DMS79 treated with DMSO at 0.1 percent for 48 hours (cell line): ENCODE data around the gene SEMA3D.

Experiments
- DNase-seq: peaks from one replicate; lab custom pipeline; 2025; lab: John Stamatoyannopoulos, UW

The SEMA3D gene

DNA sequence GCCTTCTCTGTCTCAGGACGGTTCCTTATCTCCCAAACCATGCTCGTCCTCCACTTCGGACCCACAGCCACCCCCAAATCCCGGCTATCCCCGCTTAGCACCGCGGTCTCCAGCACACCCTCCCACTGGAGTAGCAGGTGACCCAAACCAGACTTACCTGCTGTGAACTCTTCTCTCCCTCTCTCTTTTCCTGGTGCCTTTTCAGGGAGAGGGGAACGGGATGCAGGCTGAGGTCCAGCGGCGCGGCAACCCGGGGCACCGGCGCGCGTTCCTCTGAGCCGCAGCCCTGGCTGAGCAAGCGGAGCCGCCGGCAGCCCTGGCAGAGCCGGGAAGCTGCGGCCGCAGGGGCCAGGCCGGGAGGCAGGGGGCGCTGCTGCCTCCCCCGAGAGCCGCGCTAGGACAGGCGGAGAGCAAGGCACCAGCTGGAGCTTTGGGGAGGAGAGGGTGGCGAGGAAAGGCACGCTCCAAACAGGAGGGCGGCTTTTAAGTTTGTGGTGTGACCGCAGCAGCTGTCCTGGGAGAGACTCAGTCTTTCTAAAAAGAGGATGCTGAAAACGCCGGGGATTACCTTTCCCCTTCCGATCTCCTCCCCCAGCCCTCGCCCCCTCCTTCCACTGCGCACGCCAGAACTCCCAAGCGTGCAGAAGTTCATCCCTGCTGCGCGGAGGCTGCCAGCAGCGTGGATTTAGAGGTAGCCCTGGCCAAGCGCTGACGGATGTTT is at the start of gene SEMA3D:
TSS of gene SEMA3D (minus strand) at position 536 of the 721 bp plus-strand sequence. CDS start 65,165 bp downstream, outside the sequence.
- DNase-seq, result peak; percentile 69

DNA sequence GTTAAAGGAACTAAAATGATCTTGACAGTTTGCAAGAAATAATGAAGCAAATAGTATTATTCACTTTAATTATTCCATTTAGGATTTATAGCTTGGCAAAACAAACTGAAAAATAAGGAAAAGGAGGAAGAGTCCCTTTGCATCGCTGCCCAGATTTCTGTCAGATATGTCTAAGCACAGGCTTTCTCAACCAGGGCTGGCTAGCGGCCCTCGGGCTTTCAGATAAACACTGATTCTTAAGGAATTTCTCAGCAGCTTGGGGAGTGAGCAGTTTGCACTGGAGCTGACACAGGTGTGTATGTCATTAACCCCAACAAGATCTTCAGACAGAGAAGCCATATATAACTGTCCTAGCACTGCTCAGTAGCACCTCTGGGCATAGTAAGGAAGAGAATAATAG is 47.9 kb upstream of the SEMA3D start:
- no peak for DNase-seq

DNA sequence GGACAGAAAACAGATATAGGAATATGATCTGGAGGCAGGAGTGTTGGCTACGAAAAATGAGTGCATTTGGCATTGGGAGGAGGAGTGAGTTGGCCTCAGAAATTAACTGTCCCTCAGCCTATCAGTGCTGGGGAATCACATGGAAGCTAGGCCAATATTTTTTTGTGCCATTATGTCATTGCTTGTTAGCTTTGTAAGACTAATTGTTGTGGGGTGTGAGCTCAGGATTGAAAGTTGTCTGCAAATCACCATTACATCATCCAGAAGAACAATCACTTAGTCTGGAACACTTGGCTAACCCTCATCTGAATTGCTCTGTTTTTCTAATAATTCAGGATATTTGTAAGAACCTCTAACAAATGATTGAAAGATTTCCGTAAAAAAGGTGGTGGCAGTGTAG is 45.2 kb upstream of the SEMA3D start:
- DNase-seq, result no peak

DNA sequence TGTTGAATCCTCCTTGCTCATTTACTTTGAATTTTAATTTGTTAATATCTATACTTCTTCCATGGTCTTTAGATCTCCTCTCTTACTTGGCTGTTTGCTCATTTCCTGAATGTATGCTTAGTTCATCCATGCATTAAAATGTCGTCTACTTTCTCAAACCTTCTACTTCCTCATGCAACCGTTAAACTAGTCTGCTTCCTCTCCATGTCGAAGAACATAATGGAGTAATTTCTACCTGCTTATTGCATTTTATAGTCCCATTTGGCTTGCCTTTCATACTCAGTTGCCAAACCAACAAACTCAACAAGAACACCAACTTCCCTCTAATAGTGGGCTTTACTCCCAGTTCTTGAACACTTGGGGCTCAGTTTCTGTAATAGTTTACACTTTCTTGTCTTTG is 43.8 kb upstream of the SEMA3D start:
- no peak for DNase-seq

DNA sequence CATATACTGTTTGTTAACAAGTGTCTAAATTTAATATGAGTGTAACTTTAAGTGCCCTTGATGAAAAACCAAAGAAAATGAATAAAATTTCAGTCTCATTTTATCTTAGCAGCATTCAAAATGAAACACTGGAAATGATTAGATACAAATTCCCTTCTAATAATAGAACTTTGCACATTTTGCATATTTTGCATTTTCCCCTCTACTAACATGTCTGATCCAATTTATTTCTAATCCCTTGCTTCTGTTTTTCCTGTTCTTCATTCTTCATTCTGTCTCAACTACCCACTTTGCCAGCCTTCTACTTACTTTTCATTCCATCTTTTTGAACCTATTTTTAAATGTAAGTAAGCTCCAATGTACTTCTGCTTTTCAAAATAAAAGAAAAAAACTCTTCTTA is 42.7 kb upstream of the SEMA3D start:
- no peak for DNase-seq

DNA sequence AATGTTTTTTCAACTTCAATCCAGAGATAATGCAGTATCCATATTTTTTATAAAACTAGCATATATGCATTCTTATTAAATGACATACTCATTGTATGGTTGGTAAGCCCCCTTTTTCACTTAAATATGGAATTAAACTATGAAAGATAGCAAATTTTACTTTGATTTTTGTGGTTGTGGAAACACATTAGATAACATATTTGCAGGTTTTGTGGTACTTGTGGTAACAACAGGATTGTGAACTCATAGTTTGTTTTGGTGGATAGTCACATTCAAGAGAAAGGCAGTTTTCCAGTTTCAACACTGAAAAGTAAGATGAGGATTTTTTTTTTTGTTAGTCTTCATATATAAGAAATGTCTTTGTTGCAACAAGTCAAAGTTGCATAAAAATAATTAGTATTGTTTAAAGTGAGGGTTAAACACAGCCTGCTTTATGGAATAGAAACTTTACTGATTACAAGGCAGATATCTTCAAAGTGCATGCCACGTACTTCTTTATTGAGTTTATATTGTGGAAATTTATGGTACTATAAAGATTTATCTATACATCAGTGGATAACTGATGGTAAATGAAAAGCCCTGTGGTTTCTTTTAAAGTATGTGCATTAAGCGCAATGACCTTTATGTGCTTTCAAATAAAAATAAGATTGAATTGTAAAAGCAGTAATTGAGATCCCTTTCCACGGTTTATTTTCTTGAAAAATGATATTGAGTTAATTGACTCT is 39.7 kb upstream of the SEMA3D start:
- no peak for DNase-seq

DNA sequence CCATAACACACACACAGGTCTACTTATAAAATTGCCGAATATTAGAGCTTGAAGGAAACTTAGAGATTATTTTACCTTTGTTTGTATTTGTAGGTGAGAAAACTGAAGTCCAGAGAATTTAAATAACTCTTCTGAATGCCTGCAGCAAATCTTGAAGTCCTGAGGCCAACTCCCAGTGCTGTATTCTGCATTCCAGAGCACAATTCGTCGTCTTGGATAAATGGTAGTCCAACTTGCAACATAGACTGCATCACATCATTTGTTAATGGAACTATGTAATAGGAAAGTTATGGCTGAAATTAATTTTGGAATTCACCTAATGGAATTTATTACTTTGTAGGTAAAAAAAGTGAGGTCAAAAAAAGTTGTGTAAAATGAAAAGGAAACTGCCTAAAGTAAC is 37.3 kb upstream of the SEMA3D start:
- DNase-seq, result no peak

DNA sequence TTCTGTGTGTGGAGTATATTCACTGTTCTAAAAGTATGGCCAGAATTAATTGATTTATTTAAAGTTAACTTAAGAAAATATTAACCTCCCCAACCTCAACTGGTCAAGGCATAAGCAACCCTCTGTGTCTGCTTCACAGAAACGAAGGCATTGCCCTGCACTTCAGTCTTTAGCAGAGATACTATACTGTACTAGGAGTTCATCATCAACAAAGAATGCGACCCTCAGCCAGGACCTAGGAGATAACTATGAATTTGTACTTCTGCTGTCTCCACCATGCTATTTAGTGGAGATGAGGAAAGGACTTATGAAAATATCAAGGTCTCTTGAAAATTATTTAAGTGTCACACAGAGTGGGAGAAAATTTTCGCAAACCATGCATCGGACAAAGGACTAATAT is 35.7 kb upstream of the SEMA3D start:
- no peak for DNase-seq

DNA sequence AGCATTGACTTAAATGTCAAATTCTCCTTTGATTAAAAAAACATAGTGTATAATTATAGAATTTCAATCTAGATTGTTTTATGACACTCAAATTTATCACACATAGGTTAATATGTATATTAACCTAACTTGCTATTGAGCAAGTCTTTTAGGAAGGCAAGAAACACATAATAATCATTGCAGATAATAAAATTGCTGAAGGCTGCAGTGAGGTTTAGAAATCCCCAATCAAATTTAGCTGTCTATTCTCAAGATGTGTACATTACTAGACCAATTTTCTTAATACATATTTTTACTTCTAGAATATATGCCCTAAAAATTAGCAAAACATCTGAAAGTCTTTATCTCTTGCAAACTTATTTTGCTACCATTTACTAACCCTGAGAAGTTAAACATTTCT is 34.9 kb upstream of the SEMA3D start:
- no peak for DNase-seq

DNA sequence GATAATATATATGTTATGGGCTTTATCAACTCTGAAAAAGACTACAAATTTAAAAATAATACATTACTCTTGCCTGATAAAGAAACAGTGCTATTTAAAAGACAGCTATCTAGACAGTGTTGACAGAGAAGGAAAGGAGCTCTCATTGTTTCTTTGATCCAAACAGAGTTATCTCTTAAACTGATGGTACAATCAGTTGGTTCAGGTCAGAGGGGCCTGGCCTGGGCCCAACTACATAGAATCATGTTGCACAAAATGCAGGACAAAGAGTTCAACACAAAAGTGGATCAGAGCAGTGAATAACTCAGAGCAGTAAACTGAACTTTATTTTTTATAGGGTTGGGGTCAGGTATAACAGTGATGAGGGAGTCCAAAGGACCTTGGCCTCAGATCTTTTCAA is 33.8 kb upstream of the SEMA3D start:
- no peak for DNase-seq

DNA sequence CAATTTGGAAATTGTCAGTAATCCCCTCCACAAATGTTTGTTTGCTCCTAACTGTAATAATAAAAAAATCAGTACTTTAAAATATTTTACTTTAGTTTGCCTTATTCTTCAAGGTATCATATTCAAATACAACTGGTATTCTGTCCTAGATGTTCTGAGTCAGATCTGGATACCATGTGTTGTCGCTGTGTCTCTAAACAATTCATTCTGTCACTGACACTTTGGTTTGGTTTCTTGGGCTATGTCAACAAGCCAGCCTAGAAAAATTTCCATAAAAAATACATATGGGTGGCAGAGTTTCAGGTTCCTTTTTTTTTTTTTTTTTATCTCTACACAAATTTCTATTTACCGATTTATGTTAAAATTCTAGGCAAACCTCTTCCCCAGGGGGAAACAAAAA is 33.2 kb upstream of the SEMA3D start:
- DNase-seq, result no peak

DNA sequence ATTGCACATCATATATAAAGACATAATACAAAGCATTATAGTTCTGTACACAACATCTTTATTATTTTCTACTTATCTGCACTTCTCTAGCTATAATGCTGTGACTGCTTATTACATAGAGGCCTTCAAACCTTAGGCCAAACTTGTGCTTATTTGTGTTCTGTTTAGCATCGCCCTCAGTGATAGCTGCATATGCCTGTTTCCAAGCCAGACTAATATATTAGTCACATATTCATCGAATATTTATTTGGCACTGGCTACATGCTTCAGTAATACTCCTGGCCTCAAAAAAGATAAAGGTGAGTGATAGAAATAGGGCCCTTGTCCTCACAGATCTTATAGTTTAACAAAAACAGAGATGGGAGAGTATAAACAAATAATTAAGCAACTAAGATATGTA is 30.2 kb upstream of the SEMA3D start:
- DNase-seq, result no peak

DNA sequence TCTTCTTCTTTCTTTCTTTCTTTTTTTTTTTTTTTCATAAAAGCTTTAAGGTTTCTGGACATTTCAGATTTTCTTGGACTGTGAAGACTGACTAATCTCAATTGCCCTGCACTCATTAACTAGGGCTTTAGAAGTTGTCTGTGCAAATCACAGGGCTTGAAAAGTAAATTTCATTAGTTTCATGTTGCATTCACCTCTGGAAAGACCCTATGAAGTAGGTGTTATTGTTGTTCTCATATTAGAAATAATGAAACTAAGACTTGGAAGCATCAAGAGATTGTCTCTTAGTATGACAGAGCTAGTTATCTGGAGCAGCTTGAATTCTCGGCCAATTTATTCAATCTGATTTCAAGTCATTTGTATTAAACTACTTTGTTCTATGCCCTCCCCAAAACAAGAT is 28.2 kb upstream of the SEMA3D start:
- DNase-seq, result no peak

DNA sequence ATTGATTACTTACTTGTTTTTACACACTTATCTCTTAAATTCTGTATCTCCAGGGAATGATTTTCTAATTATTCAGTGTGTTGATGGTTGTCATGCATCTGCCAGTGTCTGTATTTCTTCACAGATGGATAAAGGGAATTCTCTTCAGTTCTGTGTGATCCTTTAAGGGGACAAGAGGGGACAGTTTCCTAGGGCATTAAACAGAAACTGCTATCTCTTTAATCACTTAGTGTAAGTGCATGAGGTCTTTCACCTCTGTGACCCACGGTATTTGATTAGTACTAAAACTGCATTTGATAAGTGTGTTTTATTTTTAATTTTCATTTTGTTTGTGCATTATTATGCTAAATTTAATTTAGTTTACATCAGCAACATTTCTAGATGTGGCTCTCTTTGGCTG is 26.6 kb upstream of the SEMA3D start:
- no peak for DNase-seq

DNA sequence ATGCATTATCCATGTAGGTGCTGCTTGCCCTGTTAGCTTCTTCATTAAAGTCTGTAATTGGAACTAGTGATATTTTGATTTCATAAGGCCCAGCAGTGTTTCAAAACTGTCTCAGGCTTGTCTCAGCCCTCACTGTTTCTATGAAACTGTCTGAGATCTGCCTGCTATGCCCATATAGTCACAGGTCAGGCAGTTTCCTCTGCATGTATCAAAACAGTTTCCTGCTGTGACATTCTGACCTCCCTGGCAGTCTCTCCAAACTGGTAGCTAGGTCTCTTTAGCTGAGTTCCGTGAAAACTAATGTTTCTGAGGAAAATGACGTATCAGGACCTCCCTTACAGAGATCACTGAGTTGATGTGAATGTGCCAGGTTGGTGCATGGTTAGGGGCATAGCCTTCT is 18.9 kb upstream of the SEMA3D start:
- no peak for DNase-seq

DNA sequence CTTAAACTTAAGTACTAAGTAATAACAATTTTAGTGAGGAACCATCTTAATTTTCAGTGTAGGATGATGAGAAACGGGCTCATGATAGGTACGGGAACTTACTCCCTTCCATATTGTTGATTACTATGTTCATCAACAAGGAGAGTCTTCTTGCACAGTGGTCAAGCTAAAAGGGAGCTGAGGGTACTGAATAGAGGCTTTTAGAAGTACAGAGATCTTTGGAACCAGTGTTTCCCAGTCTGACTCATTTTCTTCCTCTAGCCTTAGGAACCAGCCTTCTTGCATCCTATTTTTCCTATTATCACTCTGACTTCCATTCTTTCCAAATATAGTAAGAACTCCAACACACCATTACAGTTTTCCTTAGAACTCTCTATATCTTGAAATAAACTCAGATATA is 17.6 kb upstream of the SEMA3D start:
- no peak for DNase-seq

DNA sequence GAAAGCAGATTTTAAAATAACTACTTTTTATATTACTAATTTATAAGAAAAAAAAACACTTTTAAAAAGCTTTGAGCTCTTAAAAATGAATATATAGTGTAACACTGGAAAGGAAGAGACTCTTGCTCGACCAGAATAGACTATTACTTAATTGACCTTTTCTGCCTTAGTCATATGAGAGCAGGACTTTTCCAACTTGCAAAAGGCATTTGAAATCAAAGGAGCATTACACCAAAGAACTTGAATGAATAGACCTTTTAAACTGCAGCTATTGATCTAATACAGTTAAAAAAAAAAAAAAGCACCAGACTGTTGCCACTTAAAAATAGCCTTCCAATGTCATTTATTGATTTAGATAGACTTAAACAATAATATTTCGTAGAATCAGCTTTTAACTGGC is 17.2 kb upstream of the SEMA3D start:
- DNase-seq, result no peak

DNA sequence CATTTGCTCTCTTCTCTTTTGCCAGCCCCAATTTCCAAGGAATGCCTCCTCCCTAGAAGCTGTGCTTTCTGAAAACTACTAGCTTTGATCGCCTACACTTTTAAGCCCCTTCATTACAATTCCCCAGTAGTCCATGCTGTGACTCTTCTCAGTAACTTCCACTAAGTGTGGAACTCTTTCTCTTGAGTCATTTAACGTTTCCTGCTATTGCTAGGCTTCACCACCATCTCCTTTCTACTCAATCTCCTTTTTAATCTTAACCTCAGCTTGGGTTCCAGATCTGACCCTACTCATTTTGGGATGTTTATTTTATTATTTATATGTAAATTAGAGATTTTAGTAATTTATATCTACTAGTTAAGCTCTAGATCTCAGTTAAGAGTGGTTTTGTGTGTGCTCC is 14.4 kb upstream of the SEMA3D start:
- no peak for DNase-seq

DNA sequence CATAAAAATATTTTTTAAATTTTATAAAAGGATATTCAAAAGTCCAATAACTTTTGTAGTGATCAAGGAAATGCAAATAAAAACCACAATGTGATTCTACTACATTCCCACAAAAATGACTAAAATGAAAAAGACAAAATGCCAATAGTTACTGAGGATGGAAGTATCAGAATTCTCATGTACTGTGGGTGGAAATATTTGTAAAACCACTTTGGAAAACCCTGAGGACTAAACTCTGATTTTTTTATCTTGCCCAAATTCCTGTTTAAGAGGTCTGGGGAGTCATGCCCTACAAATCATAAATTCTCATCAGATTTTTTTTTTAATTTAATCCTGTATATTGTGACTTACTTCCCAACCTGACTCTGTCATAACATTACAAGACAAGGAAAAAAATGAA is 9.8 kb upstream of the SEMA3D start:
- no peak for DNase-seq

DNA sequence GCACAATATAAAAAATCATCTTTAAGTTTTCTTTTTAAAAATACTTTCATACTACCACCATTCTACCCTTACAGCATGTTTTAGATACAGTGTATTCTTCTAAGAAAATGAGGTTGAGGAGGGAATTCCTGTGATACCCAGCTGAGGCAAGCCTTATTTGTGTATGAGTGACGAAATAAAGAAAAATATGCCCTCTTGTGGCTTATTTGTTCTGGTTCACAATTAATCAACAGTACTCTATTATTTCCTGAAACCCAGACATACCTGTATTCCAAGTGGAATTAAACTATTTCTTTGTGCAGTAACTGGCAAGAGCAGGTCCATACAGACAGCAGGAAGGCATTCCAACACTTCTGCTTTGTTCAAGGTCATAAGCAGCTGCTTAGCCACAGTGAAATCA is 4.5 kb upstream of the SEMA3D start:
- DNase-seq, result no peak

DNA sequence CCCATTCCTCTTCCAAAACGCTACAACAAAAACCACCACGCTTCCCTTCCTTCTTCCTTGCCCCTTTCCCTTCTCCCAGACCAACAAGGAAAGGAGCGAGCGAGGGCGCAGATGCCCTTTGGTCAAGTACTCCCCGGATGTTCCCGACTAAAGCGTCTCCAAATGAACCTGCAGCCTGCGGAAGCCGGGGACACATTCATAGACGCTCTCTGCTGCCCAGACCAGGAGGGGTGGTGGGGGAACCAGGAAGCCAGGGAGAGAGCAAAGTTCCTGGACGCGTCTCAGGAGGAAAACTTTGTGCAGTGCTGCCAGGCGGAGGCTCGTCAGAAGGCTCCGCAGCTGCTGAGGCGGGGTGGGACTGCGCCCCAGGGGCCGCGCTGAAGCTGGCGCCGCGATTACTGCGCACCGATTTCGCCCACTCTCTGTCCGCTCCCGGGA is 754 bp downstream of the SEMA3D start:
- DNase-seq, result peak; percentile 69

DNA sequence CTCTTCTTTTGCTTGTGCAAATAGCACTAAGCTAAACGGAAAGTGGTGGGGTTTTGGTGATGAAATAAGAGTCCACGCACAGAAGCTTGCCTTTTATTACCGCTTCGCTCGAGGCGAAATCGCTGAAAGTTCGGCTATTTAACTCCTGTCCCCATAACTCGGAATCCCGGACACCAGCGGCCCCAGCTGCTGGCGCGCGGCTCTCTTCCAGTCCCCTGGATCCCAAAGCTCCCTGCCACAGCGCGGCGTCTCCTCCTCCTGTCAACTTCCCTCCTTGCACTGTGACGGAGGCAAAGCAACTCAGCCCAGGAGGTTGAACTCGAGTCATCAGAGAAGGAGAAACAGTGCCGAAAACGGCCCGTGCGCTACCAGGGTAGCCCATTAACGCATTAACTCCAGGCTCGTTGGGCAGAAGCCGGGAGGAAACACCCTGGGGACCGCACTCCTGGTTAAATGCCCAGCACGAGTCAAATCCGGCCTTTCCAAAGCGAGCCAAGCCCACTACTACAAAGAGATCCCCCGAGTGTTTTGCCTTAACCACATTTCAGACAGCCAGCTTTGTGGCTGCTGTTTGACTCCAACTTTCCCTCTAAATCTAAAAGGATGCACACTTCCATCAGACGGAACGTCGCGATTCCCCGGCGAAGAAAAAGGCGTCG is 1.3 kb downstream of the SEMA3D start:
- peak; percentile 80 for DNase-seq
